Diencephalon (tissue), 1 donor: ENCODE measurements around the gene TTC9C. TPM values are rescaled to one million over a fixed set of nuclear protein-coding genes. Genes with fewer than 3 reads are reported as not detected.

Experiments used
- total RNA-seq: library from RNA; depleted of rRNA; stranded (reverse); fragments of >200 nt; gene quantifications from one replicate; pipeline ENCODE4 v1.2.3, GENCODE V29; 2014

TTC9C gene
- 31.8 TPM for total RNA-seq

GRCh38 chr11:62728171-62728988 lies at the start of gene TTC9C:
TSS of gene TTC9C (plus strand) at chr11:62728486. CDS start at chr11:62728849, 363 bp downstream.

GRCh38 chr11:62678770-62679696 lies 49.3 kb upstream of the TTC9C start, which contains the start of gene UBXN1:
TSS of gene UBXN1 (minus strand) at chr11:62679073. CDS start at chr11:62678923, 150 bp downstream.

GRCh38 chr11:62689421-62690183 lies 38.7 kb upstream of the TTC9C start, which contains the start of gene LRRN4CL:
TSS of gene LRRN4CL (minus strand) at chr11:62689530. CDS start at chr11:62688508, 1,022 bp downstream.

GRCh38 chr11:62707277-62707861 lies 20.9 kb upstream of the TTC9C start, which contains the start of the genes BSCL2 and GNG3:
TSS of gene BSCL2 (minus strand) at chr11:62707424. CDS start at chr11:62707195, 229 bp downstream.
TSS of gene GNG3 (plus strand) at chr11:62707676. CDS start at chr11:62708296, 620 bp downstream.

GRCh38 chr11:62727165-62727871 lies 968 bp upstream of the TTC9C start, which contains the start of gene HNRNPUL2:
TSS of gene HNRNPUL2 (minus strand) at chr11:62727457. CDS start at chr11:62727156, 301 bp downstream.

GRCh38 chr11:62753736-62754603 lies 25.7 kb downstream of the TTC9C start, which contains the start of gene ZBTB3:
TSS of gene ZBTB3 (minus strand) at chr11:62754160. CDS start at chr11:62753664, 496 bp downstream.

GRCh38 chr11:62771144-62772021 lies 43.1 kb downstream of the TTC9C start, which contains the start of gene TAF6L:
TSS of gene TAF6L (plus strand) at chr11:62771396. CDS start at chr11:62775784, 4,388 bp downstream.

GRCh38 chr11:62787005-62787759 lies 58.9 kb downstream of the TTC9C start, which contains the start of gene TMEM179B:
TSS of gene TMEM179B (plus strand) at chr11:62787402. CDS start at chr11:62787432, 30 bp downstream.

Other genes with a start within 250 kb of the TTC9C start
- 27.5 TPM for gene AHNAK, start 181.7 kb upstream of the TTC9C start, total RNA-seq
- gene EEF1G, start 154.6 kb upstream of the TTC9C start, total RNA-seq: 1,289 TPM
- gene TUT1, start 137.0 kb upstream of the TTC9C start, total RNA-seq: 6.0 TPM
- 86.3 TPM for gene MTA2, start 126.6 kb upstream of the TTC9C start, total RNA-seq
- 7.4 TPM for gene EML3, start 115.7 kb upstream of the TTC9C start, total RNA-seq
- 2.8 TPM for gene ROM1, start 115.2 kb upstream of the TTC9C start, total RNA-seq
- gene B3GAT3, start 106.5 kb upstream of the TTC9C start, total RNA-seq: 23.5 TPM
- gene GANAB, start 81.9 kb upstream of the TTC9C start, total RNA-seq: 84.2 TPM
- 18.2 TPM for gene INTS5, start 75.2 kb upstream of the TTC9C start, total RNA-seq
- gene C11orf98, start 63.3 kb upstream of the TTC9C start, total RNA-seq: 24.7 TPM
- 6.0 TPM for gene CSKMT, start 63.2 kb upstream of the TTC9C start, total RNA-seq
- 5.5 TPM for gene UQCC3, start 56.8 kb upstream of the TTC9C start, total RNA-seq
- gene LBHD1, start 56.2 kb upstream of the TTC9C start, total RNA-seq: 3.9 TPM
- 53.3 TPM for gene UBXN1, start 49.4 kb upstream of the TTC9C start, total RNA-seq
- 0.46 TPM for gene LRRN4CL, start 39.0 kb upstream of the TTC9C start, total RNA-seq
- gene BSCL2, start 21.1 kb upstream of the TTC9C start, total RNA-seq: 202 TPM
- gene GNG3, start 20.8 kb upstream of the TTC9C start, total RNA-seq: 99.7 TPM
- 30.7 TPM for gene HNRNPUL2, start 1.0 kb upstream of the TTC9C start, total RNA-seq
- gene ZBTB3, start 25.7 kb downstream of the TTC9C start, total RNA-seq: 16.4 TPM
- 59.7 TPM for gene POLR2G, start 33.1 kb downstream of the TTC9C start, total RNA-seq
- gene TAF6L, start 42.9 kb downstream of the TTC9C start, total RNA-seq: 11.3 TPM
- gene TMEM179B, start 58.9 kb downstream of the TTC9C start, total RNA-seq: 18.5 TPM
- gene TMEM223, start 63.5 kb downstream of the TTC9C start, total RNA-seq: 17.1 TPM
- gene NXF1, start 77.0 kb downstream of the TTC9C start, total RNA-seq: 15.9 TPM
- 27.2 TPM for gene STX5, start 103.6 kb downstream of the TTC9C start, total RNA-seq
- not detected for gene TEX54, start 104.4 kb downstream of the TTC9C start, total RNA-seq
- gene WDR74, start 111.1 kb downstream of the TTC9C start, total RNA-seq: 27.0 TPM
- gene SLC3A2, start 152.4 kb downstream of the TTC9C start, total RNA-seq: 115 TPM
- 6.5 TPM for gene CHRM1, start 192.9 kb downstream of the TTC9C start, total RNA-seq